Fibroblast of lung (primary cell): ENCODE data around the gene TBC1D23. TPM values are rescaled to one million over a fixed set of nuclear protein-coding genes. Genes with fewer than 3 reads are reported as not detected.
A peak's percentile ranks its signal among the peaks of the same experiment; 100 is the strongest.

ENCODE experiments used
- DNase-seq, 2 donors: peaks; one replicate each; pipeline versions ENCODE4 v3.0.0 to v3.0.0-alpha.2; 2010; ENCODE audit warnings: low read depth in 2 of 2
- H2AFZ ChIP-seq: 2 replicates; pipeline ENCODE4 v1.5.1; 2012; ENCODE audit warnings: low read length, control low read depth, inconsistent platforms
- H3K27ac ChIP-seq: 2 replicates; pipeline ENCODE4 v1.5.1; 2011; ENCODE audit warnings: low read length, control low read depth; ENCODE audit not compliant: insufficient read depth
- H3K27me3 ChIP-seq: 2 replicates; pipeline ENCODE4 v1.5.1; 2011; ENCODE audit warnings: mild to moderate bottlenecking, low read length; ENCODE audit not compliant: control insufficient read depth, insufficient read depth
- H3K36me3 ChIP-seq: 2 replicates; pipeline ENCODE4 v1.5.1; 2011; ENCODE audit warnings: low read length; ENCODE audit not compliant: control insufficient read depth, insufficient read depth
- H3K4me1 ChIP-seq: 2 replicates; pipeline ENCODE4 v1.5.1; 2011; ENCODE audit warnings: low read length; ENCODE audit not compliant: control insufficient read depth, insufficient read depth; ENCODE audit errors: extremely low read depth
- H3K4me2 ChIP-seq: 2 replicates; pipeline ENCODE4 v1.5.1; 2011; ENCODE audit warnings: low read length, control low read depth; ENCODE audit not compliant: insufficient read depth; ENCODE audit errors: extremely low read depth
- H3K4me3 ChIP-seq, 4 experiments: fragments of 200-600 bp in 1 of 4; sonication (generic) in 1 of 4; replicated peaks in 1 of 4; 2 replicates each; pipeline ENCODE4 v1.5.1; 2011 to 2016; ENCODE audit warnings: low read length in 4 of 4, low read depth in 3 of 4, mild to moderate bottlenecking in 3 of 4, control low read depth in 2 of 4, inconsistent platforms in 1 of 4, mixed read lengths in 1 of 4; ENCODE audit not compliant: insufficient read depth in 1 of 4; ENCODE audit errors: control extremely low read depth in 1 of 4
- H3K79me2 ChIP-seq: 2 replicates; pipeline ENCODE4 v1.5.1; 2012; ENCODE audit warnings: mild to moderate bottlenecking, low read length, inconsistent platforms; ENCODE audit not compliant: control insufficient read depth, insufficient read depth
- H3K9ac ChIP-seq: 2 replicates; pipeline ENCODE4 v1.5.1; 2011; ENCODE audit warnings: mild to moderate bottlenecking, low read length, control low read depth; ENCODE audit not compliant: insufficient read depth
- H3K9me3 ChIP-seq: 2 replicates; pipeline ENCODE4 v1.5.1; 2012; ENCODE audit warnings: low read depth, low read length; ENCODE audit not compliant: control insufficient read depth, insufficient read depth
- H4K20me1 ChIP-seq: 2 replicates; pipeline ENCODE4 v1.5.1; 2011; ENCODE audit warnings: low read length; ENCODE audit not compliant: control insufficient read depth, insufficient read depth; ENCODE audit errors: extremely low read depth
- EZH2 ChIP-seq: IDR thresholded peaks from 2 replicates; pipeline ENCODE4 v1.5.1; 2012; ENCODE audit warnings: low read length, control low read depth, mild to moderate bottlenecking; ENCODE audit errors: missing control alignments
- polyA plus RNA-seq, 2 donors: library from polyadenylated mRNA; depleted of rRNA in 1 of 2; stranded (reverse) in 1 of 2; unstranded in 1 of 2; fragments of >200 nt; gene quantifications; 2 replicates each; pipeline ENCODE4 v1.2.1, GENCODE V29; 2011 to 2012; ENCODE audit warnings: missing spikeins in 1 of 2
- total RNA-seq: library from RNA; depleted of rRNA; stranded (reverse); fragments of >200 nt; gene quantifications from 2 replicates; pipeline ENCODE4 v1.2.1, GENCODE V29; 2014
- TF ChIP-seq, protein P1 (sequence below), 2 donors: IDR thresholded peaks in 1 of 2; conservative IDR thresholded peaks in 1 of 2; 1 replicate in 1 of 2; 2 replicates in 1 of 2; pipeline ENCODE4 v1.5.1; 2011 to 2012; ENCODE audit warnings: low read length in 2 of 2, control low read depth in 1 of 2, inconsistent platforms in 1 of 2, low read depth in 1 of 2, mild to moderate bottlenecking in 1 of 2

The TBC1D23 gene
- total and polyA plus RNA-seq, 2 donors (not counting 1 experiment from before 2014, with no cell fraction given) = 54.9 to 121 TPM

DNA sequence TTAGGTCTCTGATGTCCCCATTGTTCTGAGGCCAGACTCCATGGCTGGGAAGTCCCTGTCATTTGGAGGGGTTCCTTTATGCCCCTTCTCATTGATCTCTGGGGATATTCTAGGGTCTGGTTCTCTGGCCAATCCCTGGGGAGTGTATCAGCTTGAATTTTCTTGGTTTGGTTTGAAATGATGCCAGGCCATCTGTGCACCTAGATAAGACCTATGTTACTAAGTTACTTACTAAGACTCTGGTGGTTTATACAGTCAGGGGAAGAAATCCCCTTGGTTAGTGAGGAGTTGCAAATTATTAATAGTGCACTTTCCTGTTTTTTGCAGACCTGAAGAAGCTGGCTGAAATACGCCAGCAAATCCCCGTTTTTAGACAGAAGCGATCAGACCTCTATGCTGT lies 94.1 kb downstream of the TBC1D23 start:
- no peak overlapping the region for H3K27ac ChIP-seq
- H3K4me3 ChIP-seq = no peak overlapping the region
- peaks cover 2% of the 10 kb centered on the region for H3K36me3 ChIP-seq
- H3K79me2 ChIP-seq = no peaks in the 10 kb centered on the region
- H4K20me1 ChIP-seq = no peaks in the 10 kb centered on the region
- peak in 1 of 2 donors; percentile 74 for DNase-seq
- no peaks in the 10 kb centered on the region for H3K27me3 ChIP-seq
- no peaks in the 10 kb centered on the region for H3K4me1 ChIP-seq
- H3K9me3 ChIP-seq = no peaks in the 10 kb centered on the region
- H2AFZ ChIP-seq = no peak overlapping the region
- no peak overlapping the region for H3K4me2 ChIP-seq
- no peak overlapping the region for H3K9ac ChIP-seq
- no peak for TF ChIP-seq EZH2

DNA sequence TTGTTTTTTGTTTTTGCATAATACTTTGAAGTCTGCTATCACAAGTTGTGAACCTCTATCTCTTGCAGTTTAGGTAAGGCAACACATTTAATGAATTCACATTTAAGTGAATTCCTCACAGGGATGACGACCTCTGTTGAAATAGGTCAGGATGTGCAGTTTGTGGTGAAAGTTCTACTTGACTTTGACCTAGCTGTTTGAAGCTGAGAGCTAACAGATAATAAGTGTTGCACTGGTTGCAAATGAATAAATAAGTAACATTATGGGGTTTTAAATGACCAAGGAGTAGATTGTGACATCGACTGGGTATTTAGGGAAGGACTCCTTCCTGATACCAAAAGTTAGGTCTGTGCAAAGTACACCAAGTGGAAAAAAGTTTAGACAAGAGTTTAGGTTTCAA lies 97.6 kb downstream of the TBC1D23 start:
- Histone ChIP-seq H3K9ac (no peak overlapping the region), H3K79me2 (no peaks in the 10 kb centered on the region), H3K4me3 (no peak overlapping the region), H3K27ac (no peak overlapping the region), H3K27me3 (no peaks in the 10 kb centered on the region), H3K4me1 (no peaks in the 10 kb centered on the region), H2AFZ (no peak overlapping the region), H3K36me3 (peaks cover 5% of the 10 kb centered on the region), H3K4me2 (no peak overlapping the region), H3K9me3 (no peaks in the 10 kb centered on the region), H4K20me1 (no peaks in the 10 kb centered on the region)
- DNase-seq = no peak
- TF ChIP-seq, protein P1, sequence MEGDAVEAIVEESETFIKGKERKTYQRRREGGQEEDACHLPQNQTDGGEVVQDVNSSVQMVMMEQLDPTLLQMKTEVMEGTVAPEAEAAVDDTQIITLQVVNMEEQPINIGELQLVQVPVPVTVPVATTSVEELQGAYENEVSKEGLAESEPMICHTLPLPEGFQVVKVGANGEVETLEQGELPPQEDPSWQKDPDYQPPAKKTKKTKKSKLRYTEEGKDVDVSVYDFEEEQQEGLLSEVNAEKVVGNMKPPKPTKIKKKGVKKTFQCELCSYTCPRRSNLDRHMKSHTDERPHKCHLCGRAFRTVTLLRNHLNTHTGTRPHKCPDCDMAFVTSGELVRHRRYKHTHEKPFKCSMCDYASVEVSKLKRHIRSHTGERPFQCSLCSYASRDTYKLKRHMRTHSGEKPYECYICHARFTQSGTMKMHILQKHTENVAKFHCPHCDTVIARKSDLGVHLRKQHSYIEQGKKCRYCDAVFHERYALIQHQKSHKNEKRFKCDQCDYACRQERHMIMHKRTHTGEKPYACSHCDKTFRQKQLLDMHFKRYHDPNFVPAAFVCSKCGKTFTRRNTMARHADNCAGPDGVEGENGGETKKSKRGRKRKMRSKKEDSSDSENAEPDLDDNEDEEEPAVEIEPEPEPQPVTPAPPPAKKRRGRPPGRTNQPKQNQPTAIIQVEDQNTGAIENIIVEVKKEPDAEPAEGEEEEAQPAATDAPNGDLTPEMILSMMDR (conservative IDR thresholded peaks at IDR 0.05 in 1 of 2, IDR thresholded peaks at IDR 0.05 in 1 of 2; ENCODE audit: low read depth in 1 of 2, low read length in 2 of 2) = no peak
- no peak for TF ChIP-seq EZH2

DNA sequence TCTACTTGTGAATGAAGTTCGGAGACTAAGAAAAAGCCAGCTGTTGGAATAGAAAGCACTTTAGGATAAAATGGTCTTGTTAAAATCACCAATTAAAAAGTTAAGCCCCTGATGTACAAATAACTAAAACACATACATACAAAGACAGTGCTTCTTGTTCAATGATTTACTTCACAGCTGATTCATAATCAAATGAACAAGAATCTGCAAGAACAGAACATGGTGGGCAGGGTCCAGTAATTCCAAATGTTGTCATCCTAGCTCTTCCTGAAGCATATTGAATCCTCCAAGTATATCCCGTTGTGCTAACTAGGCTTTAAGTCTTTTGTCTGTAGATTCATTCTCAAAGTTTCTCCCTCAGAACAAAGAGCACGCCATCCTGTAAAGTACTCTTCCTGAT lies 98.2 kb downstream of the TBC1D23 start:
- Histone ChIP-seq H3K27me3 (no peaks in the 10 kb centered on the region), H3K4me1 (no peaks in the 10 kb centered on the region), H3K9ac (no peak overlapping the region), H4K20me1 (no peaks in the 10 kb centered on the region), H3K79me2 (no peaks in the 10 kb centered on the region), H3K9me3 (no peaks in the 10 kb centered on the region), H3K4me2 (no peak overlapping the region), H3K27ac (no peak overlapping the region), H2AFZ (no peak overlapping the region), H3K4me3 (no peak overlapping the region), H3K36me3 (peaks cover 5% of the 10 kb centered on the region)
- no peak for TF ChIP-seq EZH2
- TF ChIP-seq, protein P1 (conservative IDR thresholded peaks at IDR 0.05 in 1 of 2, IDR thresholded peaks at IDR 0.05 in 1 of 2; ENCODE audit: low read depth in 1 of 2, low read length in 2 of 2) = no peak
- no peak for DNase-seq
